ENCODE data around the gene RGS9.

DNA sequence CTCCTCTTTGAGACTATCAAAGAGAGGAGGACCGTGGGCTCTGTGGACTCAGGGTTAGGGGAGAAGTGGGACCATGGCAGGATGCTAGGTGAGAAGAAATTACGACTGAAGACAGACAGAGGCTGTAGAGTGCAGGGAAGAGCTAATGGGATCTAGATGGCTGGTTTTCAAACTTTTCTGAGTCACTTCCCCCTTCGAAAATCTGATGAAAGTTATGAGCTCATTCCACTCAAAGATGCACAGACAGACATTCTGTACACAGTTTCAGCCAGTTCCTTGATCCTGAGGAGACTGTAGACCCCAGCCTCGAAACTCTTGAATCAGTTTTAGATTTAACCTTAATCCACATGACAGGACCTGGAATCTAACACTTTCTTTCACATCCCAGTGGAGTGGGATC is 40.7 kb downstream of the RGS9 start:
- TF ChIP-seq, protein P1, sequence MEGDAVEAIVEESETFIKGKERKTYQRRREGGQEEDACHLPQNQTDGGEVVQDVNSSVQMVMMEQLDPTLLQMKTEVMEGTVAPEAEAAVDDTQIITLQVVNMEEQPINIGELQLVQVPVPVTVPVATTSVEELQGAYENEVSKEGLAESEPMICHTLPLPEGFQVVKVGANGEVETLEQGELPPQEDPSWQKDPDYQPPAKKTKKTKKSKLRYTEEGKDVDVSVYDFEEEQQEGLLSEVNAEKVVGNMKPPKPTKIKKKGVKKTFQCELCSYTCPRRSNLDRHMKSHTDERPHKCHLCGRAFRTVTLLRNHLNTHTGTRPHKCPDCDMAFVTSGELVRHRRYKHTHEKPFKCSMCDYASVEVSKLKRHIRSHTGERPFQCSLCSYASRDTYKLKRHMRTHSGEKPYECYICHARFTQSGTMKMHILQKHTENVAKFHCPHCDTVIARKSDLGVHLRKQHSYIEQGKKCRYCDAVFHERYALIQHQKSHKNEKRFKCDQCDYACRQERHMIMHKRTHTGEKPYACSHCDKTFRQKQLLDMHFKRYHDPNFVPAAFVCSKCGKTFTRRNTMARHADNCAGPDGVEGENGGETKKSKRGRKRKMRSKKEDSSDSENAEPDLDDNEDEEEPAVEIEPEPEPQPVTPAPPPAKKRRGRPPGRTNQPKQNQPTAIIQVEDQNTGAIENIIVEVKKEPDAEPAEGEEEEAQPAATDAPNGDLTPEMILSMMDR (IDR thresholded peaks at IDR 0.05) = no peak
- no peak for TF ChIP-seq ZFX (IDR thresholded peaks at IDR 0.05; ENCODE audit: borderline replicate concordance)
